ENCODE data around the gene LRFN2. TPM values are rescaled to one million over a fixed set of nuclear protein-coding genes. Genes with fewer than 3 reads are reported as not detected.
A peak's percentile ranks its signal among the peaks of the same experiment; 100 is the strongest.

LRFN2 gene
- polyA plus RNA-seq, 1 of the 3 experiments (the other 2 are of a cell fraction) = 0.02 TPM

- CTCF ChIA-PET = interaction anchor here (0.6 to 4.9 kb wide), 8 partner anchors 11 to 537 kb away, joined by 3 to 25 read pairs (median 4); partner anchors contain the start of gene LRFN2
- peak; percentile 80 for DNase-seq
- TF ChIP-seq YY1 (IDR thresholded peaks at IDR 0.05; ENCODE audit: low read depth) (no peak), RXRA (IDR thresholded peaks at IDR 0.05; ENCODE audit: borderline replicate concordance, low read depth) (no peak), GATA2 (CRISPR knock-in tag; IDR thresholded peaks at IDR 0.05) (peak; percentile 49; the same call in 1 of the 2 replicates), REST (IDR thresholded peaks at IDR 0.05; ENCODE audit: low read depth, low read length) (no peak), MAX (IDR thresholded peaks at IDR 0.05; ENCODE audit: low read depth) (no peak), TEAD4 (IDR thresholded peaks at IDR 0.05; ENCODE audit: borderline replicate concordance, insufficient read depth) (no peak), RFX5 (IDR thresholded peaks at IDR 0.05; ENCODE audit: low read length) (no peak), CTCF (IDR thresholded peaks at IDR 0.05) (no peak), RCOR1 (IDR thresholded peaks at IDR 0.05; ENCODE audit: low read length) (peak; percentile 46; the same call in 1 of the 2 replicates), USF2 (IDR thresholded peaks at IDR 0.05; ENCODE audit: borderline replicate concordance, low read depth, low read length) (no peak; the same call in 1 of the 2 replicates), NFIC (IDR thresholded peaks at IDR 0.05; ENCODE audit: borderline replicate concordance) (no peak), POLR2AphosphoS5 (IDR thresholded peaks at IDR 0.05; ENCODE audit: low read depth, low read length) (no peak), FOXM1 (IDR thresholded peaks at IDR 0.05; ENCODE audit: low read depth) (no peak), EZH2phosphoT487 (IDR thresholded peaks at IDR 0.05; ENCODE audit: borderline replicate concordance, low read depth) (no peak), FOXJ3 (CRISPR knock-in tag; IDR thresholded peaks at IDR 0.05) (peak; percentile 98), RAD21 (IDR thresholded peaks at IDR 0.05; ENCODE audit: low read length) (peak; percentile 34), ZBTB33 (IDR thresholded peaks at IDR 0.05; ENCODE audit: borderline replicate concordance, low read depth) (no peak), SIN3A (IDR thresholded peaks at IDR 0.05; ENCODE audit: borderline replicate concordance, low read depth, low read length) (no peak), MEF2A (IDR thresholded peaks at IDR 0.05; ENCODE audit: borderline replicate concordance, low read depth) (no peak), MXI1 (IDR thresholded peaks at IDR 0.05; ENCODE audit: low read depth, low read length) (peak; percentile 76; the same call in 1 of the 2 replicates), GABPA (IDR thresholded peaks at IDR 0.05; ENCODE audit: low read depth) (no peak), EP300 (IDR thresholded peaks at IDR 0.05; ENCODE audit: borderline replicate concordance in 1 of 2, low read depth in 1 of 2, low read length in 1 of 2) (peak in 1 of 2 experiments; percentile 93; a peak in 2 of 4 replicates), CHD2 (IDR thresholded peaks at IDR 0.05; ENCODE audit: low read length, partially characterized antibody) (peak; percentile 56), TCF12 (IDR thresholded peaks at IDR 0.05) (no peak), JUND (IDR thresholded peaks at IDR 0.05) (no peak)
Measured at GRCh38 chr6:40425192-40425919, 161.8 kb downstream of the LRFN2 start.

More at GRCh38 chr6:40425192-40425919, 161.8 kb downstream of the LRFN2 start:
- H3K36me3 ChIP-seq (replicated peaks in 1 of 2; ENCODE audit: control insufficient read depth in 1 of 2, insufficient read depth in 2 of 2, low read length in 1 of 2) = no peaks in the 10 kb centered on the region
- H3K9me2 ChIP-seq = no peaks in the 10 kb centered on the region
- H3K27ac ChIP-seq (ENCODE audit: low read depth in 2 of 2, low read length in 1 of 2) = peak overlapping the region in 1 of 2 experiments; percentile 99; a peak in 2 of 4 replicates
- H3K9ac ChIP-seq = no peak overlapping the region
- WGBS (ENCODE audit: low lambda C conversion rate) = 30% methylated on average over 3 of the region's 4 CpGs
- H3K4me3 ChIP-seq (ENCODE audit: low read depth in 2 of 2, low read length in 1 of 2) = no peak overlapping the region
- POLR2A ChIA-PET = interaction anchor here (0.8 to 1.4 kb wide), 6 partner anchors 9 to 162 kb away, joined by 3 to 13 read pairs (median 6); no protein-coding TSS in a partner anchor
- H3K4me1 ChIP-seq (ENCODE audit: control insufficient read depth in 1 of 2, insufficient read depth in 2 of 2, low read depth in 1 of 2, low read length in 1 of 2) = peaks cover 0 to 60% of the 10 kb centered on the region in 2 experiments; a peak in 2 of 4 replicates
- no peak overlapping the region for H2AFZ ChIP-seq (ENCODE audit: low read depth)
- H3K9me3 ChIP-seq = no peaks in the 10 kb centered on the region
- no peaks in the 10 kb centered on the region for H4K20me1 ChIP-seq (ENCODE audit: insufficient read depth)
- H3F3A ChIP-seq (replicated peaks; ENCODE audit: insufficient read depth) = no peaks in the 10 kb centered on the region
- H3K4me2 ChIP-seq = no peak overlapping the region
- no peaks in the 10 kb centered on the region for H3K79me2 ChIP-seq (ENCODE audit: insufficient read depth)
- no peaks in the 10 kb centered on the region for H3K27me3 ChIP-seq (ENCODE audit: insufficient read depth)
